Endothelial cell (in vitro differentiated cells): Measurements from ENCODE around the gene TOE1. TPM values are rescaled to one million over a fixed set of nuclear protein-coding genes. Genes with fewer than 3 reads are reported as not detected.
A peak's percentile ranks its signal among the peaks of the same experiment; 100 is the strongest.
"Not testable (repeated sequence)": the region's sequence is repeated elsewhere in the genome, so short reads cannot be mapped to it uniquely, and the experiment has no call there.

Experiments
- DNase-seq: peaks from one replicate; pipeline ENCODE4 v3.0.0; 2021; ENCODE audit warnings: low spot score
- H3K27ac Mint-ChIP-seq: one replicate; pipeline ENCODE4 v1.8.0; 2021; ENCODE audit warnings: mixed read lengths, inconsistent platforms; ENCODE audit not compliant: unreplicated experiment
- H3K27me3 Mint-ChIP-seq: one replicate; pipeline ENCODE4 v1.8.0; 2021; ENCODE audit warnings: mild to moderate bottlenecking, moderate library complexity, mixed read lengths, inconsistent platforms; ENCODE audit not compliant: unreplicated experiment
- H3K36me3 Mint-ChIP-seq: one replicate; pipeline ENCODE4 v1.8.0; 2021; ENCODE audit warnings: mild to moderate bottlenecking, low read depth, mixed read lengths, inconsistent platforms; ENCODE audit not compliant: unreplicated experiment
- H3K4me1 Mint-ChIP-seq: one replicate; pipeline ENCODE4 v1.8.0; 2021; ENCODE audit warnings: mild to moderate bottlenecking, mixed read lengths, inconsistent platforms; ENCODE audit not compliant: unreplicated experiment
- H3K4me3 Mint-ChIP-seq: one replicate; pipeline ENCODE4 v1.8.0; 2021; ENCODE audit warnings: mild to moderate bottlenecking, mixed read lengths, inconsistent platforms; ENCODE audit not compliant: unreplicated experiment
- H3K9me3 Mint-ChIP-seq: one replicate; pipeline ENCODE4 v1.8.0; 2021; ENCODE audit warnings: mixed read lengths, inconsistent platforms; ENCODE audit not compliant: unreplicated experiment
- CTCF ChIP-seq: fragments of 200-600 bp; sonication (generic); IDR thresholded peaks from one replicate; pipeline ENCODE4 v1.5.0; 2021; ENCODE audit warnings: antibody characterized with exemption; ENCODE audit not compliant: unreplicated experiment
- long read RNA-seq: library from polyadenylated mRNA; unstranded; transcript quantifications from one replicate; pipeline ENCODE4 v2.0.0, GENCODE V29; 2020; ENCODE audit not compliant: unreplicated experiment
- total RNA-seq: library from RNA; stranded (reverse); fragmentation: NEBNext Ultra II Directional; extraction: Animal tissue kit (Norgen Biotek cat#: 25700); gene quantifications from one replicate; pipeline ENCODE4 v1.2.1, GENCODE V29; 2021; ENCODE audit not compliant: unreplicated experiment

The TOE1 gene
- 9.7 TPM for total RNA-seq
- long read RNA-seq, transcript TOE1-201 (8 exons, 2,389 nt): major isoform, 11 of 14 reads
- long read RNA-seq, partial matches to known transcripts: 0 of 14 reads
- long read RNA-seq, other reads (novel, unspliced or antisense): 3 of 14 reads

GRCh38 chr1:45339789-45340558 lies at the start of gene TOE1, which contains the start of gene MUTYH:
TOE1 (plus strand) TSS chr1:45340170; CDS start chr1:45340253, 83 bp downstream.
MUTYH (minus strand) TSS chr1:45340440; CDS start chr1:45334505, 5,935 bp downstream.
- no peaks in the 10 kb centered on the region for H3K9me3 Mint-ChIP-seq
- H3K27me3 Mint-ChIP-seq: peaks cover 7% of the 10 kb centered on the region
- H3K27ac Mint-ChIP-seq: peak within 1 kb of the TSS; percentile 96
- no peak for TF ChIP-seq CTCF
- H3K4me1 Mint-ChIP-seq: peaks cover 55% of the 10 kb centered on the region
- peaks cover 15% of the 10 kb centered on the region for H3K36me3 Mint-ChIP-seq
- peak; percentile 93 for DNase-seq
- peak within 1 kb of the TSS; percentile 100 for H3K4me3 Mint-ChIP-seq

GRCh38 chr1:45291002-45291401 lies 49.0 kb upstream of the TOE1 start:
- not testable (repeated sequence) for H3K4me1 Mint-ChIP-seq, H3K27me3 Mint-ChIP-seq, DNase-seq, H3K27ac Mint-ChIP-seq, H3K4me3 Mint-ChIP-seq, H3K36me3 Mint-ChIP-seq, H3K9me3 Mint-ChIP-seq

- no peak for DNase-seq
- Mint-ChIP-seq H3K27me3 (no peaks in the 10 kb centered on the region), H3K36me3 (no peaks in the 10 kb centered on the region), H3K4me1 (no peaks in the 10 kb centered on the region), H3K9me3 (no peaks in the 10 kb centered on the region), H3K4me3 (no peak overlapping the region), H3K27ac (no peak overlapping the region)
- no peak for TF ChIP-seq CTCF
Observed at GRCh38 chr1:45291716-45292115, 48.3 kb upstream of the TOE1 start.

GRCh38 chr1:45297666-45298356 lies 42.2 kb upstream of the TOE1 start:
- peak; percentile 26 for DNase-seq
- H3K36me3 Mint-ChIP-seq: no peaks in the 10 kb centered on the region
- no peak overlapping the region for H3K4me3 Mint-ChIP-seq
- H3K27ac Mint-ChIP-seq: peak overlapping the region; percentile 85
- H3K4me1 Mint-ChIP-seq: peaks cover 9% of the 10 kb centered on the region
- peaks cover 4% of the 10 kb centered on the region for H3K27me3 Mint-ChIP-seq
- no peaks in the 10 kb centered on the region for H3K9me3 Mint-ChIP-seq
- no peak for TF ChIP-seq CTCF

GRCh38 chr1:45299296-45299695 lies 40.7 kb upstream of the TOE1 start:
- Mint-ChIP-seq H3K4me1 (peaks cover 9% of the 10 kb centered on the region), H3K27me3 (peaks cover 4% of the 10 kb centered on the region), H3K27ac (no peak overlapping the region), H3K9me3 (no peaks in the 10 kb centered on the region), H3K4me3 (no peak overlapping the region), H3K36me3 (no peaks in the 10 kb centered on the region)
- TF ChIP-seq CTCF: no peak
- no peak for DNase-seq
